ENCODE results near the gene PGAP2.

DNA sequence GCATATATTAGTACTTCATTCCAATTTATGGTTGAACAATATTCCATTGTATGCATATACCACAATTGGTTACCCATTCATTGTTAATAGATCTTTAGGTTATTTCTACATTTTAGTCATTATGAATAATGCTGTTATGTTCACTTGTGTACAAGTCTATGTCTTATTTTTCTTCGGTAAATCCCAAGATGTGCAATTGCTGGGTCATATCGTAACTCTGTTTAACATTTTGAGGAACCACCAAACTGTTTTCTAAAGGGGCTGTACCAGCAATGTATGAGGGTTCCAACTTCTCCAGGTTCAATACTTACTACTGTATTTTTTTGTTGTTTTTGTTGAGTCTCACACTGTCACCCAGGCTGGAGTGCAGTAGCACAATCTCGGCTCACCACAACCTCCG, 44.1 kb upstream of the PGAP2 start:
- TF ChIP-seq, protein P1, sequence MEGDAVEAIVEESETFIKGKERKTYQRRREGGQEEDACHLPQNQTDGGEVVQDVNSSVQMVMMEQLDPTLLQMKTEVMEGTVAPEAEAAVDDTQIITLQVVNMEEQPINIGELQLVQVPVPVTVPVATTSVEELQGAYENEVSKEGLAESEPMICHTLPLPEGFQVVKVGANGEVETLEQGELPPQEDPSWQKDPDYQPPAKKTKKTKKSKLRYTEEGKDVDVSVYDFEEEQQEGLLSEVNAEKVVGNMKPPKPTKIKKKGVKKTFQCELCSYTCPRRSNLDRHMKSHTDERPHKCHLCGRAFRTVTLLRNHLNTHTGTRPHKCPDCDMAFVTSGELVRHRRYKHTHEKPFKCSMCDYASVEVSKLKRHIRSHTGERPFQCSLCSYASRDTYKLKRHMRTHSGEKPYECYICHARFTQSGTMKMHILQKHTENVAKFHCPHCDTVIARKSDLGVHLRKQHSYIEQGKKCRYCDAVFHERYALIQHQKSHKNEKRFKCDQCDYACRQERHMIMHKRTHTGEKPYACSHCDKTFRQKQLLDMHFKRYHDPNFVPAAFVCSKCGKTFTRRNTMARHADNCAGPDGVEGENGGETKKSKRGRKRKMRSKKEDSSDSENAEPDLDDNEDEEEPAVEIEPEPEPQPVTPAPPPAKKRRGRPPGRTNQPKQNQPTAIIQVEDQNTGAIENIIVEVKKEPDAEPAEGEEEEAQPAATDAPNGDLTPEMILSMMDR (IDR thresholded peaks at IDR 0.05): no peak
- TF ChIP-seq POLR2A (IDR thresholded peaks at IDR 0.05): no peak
- no peak for TF ChIP-seq EP300 (IDR thresholded peaks at IDR 0.05)

All from ovary (tissue), 3 donors.